Measurements from ENCODE around the gene SLC52A3.
"Not testable (repeated sequence)": the region's sequence is repeated elsewhere in the genome, so short reads cannot be mapped to it uniquely, and the experiment has no call there.

SLC52A3 gene

DNA sequence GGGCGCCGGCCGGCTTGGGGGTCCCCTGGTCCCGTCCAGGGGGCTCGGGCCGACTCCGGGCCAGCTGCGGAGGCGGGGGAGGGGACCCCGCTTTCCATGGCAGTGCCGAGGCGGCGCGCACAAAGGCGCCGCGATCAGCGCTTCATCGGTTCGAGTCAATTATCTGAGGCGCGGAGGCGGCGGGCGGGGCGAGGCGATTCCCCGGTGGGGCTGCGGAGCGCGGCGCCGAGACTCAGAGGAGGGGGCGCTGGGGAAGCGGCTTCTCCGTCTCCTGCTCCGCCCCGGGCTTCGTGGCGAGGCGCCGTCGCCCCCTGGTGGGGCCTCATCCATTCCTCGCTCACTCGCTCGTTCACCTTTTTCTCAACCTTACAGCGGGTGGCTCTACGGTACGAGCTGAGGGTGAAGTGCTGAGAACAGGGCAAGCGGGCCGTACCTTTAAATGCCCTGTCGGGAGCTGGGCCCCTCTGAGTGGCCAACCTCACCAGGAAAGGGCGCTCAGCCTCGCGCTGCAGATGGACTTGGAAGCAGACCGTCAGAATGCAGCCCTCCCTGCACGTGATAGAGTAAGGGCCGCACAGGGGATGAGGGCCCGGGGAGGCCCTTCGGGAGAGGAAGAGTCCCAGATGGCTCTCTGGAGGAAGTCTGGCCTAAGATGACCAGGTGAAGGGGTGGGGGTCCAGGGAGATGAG, 39.9 kb downstream of the SLC52A3 start:
- peak; percentile 21 to 47 (median 29) for DNase-seq (ENCODE audit: low read depth in 3 of 3)

- DNase-seq (ENCODE audit: low read depth in 3 of 3), result no peak
Observed at GRCh38 chr20:726160-726559, 42.1 kb downstream of the SLC52A3 start.

GRCh38 chr20:725491-725890, 42.8 kb downstream of the SLC52A3 start:
- DNase-seq (ENCODE audit: low read depth in 3 of 3), result no peak

DNA sequence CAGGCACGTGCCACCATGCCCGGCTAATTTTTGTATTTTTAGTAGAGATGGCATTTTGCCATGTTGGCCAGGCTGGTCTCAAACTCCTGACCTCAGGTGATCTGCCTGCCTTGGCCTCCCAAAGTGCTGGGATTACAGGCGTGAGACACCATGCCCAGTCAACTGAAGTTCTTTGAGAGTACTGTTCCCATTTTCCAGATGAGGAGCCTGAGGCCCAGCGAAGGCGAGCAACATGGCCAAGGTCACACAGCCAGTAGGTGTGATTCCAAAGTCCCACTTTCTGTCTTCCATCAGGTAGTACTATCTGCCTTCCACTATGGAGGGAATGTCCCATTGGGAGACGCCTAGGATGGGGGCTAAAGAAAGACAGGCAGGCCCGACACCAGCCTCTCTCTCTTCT, 43.5 kb downstream of the SLC52A3 start:
- DNase-seq (ENCODE audit: low read depth in 3 of 3), result not testable (repeated sequence)

DNA sequence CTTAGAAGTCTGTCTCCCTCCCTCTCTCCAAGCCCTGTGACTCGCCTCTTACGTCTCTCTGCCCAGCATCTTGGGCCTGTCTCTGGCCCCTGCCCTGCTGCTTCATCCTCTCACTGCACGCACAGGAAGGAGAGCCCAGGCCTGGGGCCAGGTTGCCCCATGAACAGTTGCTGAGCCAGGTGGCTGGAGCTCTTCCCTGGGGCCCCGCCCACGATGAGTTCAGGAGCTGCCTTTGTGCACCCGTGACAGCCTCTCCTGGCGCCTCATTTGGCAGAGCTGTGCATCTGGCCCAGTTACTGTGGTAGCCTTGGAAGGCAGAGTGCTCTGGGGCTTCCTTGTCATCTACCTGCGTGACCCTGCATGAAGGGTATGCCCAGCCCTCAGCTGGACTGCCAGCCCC, 44.5 kb downstream of the SLC52A3 start:
- no peak for DNase-seq (ENCODE audit: low read depth in 3 of 3)

- DNase-seq (ENCODE audit: low read depth in 3 of 3), result no peak
Observed at GRCh38 chr20:722822-723644, 45.3 kb downstream of the SLC52A3 start.

DNA sequence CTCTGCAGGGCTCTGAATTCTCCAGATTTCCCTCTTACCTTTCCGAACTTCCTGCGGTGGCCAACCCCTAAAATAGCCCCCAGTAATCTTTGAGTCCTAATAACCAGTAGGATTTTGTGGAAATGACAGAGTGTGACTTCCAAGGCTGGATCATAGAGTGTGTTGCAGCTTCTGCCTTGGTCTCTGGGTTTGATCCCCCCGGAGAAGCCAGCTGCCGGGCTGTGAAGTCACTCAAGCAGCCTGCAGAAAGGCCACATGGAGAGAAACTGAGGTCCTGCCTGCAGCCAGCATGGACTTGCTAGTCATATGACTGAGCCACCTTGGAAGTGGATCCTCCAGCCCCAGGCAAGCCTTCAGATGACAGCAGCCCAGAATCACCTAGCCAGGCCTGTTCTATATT, 46.4 kb downstream of the SLC52A3 start:
- no peak for DNase-seq (ENCODE audit: low read depth in 3 of 3)

GRCh38 chr20:719816-720215, 48.5 kb downstream of the SLC52A3 start:
- DNase-seq (ENCODE audit: low read depth in 3 of 3), result no peak

GRCh38 chr20:719068-719467, 49.2 kb downstream of the SLC52A3 start:
- no peak for DNase-seq (ENCODE audit: low read depth in 3 of 3)

GRCh38 chr20:717832-718231, 50.5 kb downstream of the SLC52A3 start:
- no peak for DNase-seq (ENCODE audit: low read depth in 3 of 3)

GRCh38 chr20:717271-717670, 51.0 kb downstream of the SLC52A3 start:
- no peak for DNase-seq (ENCODE audit: low read depth in 3 of 3)

- DNase-seq (ENCODE audit: low read depth in 3 of 3), result no peak
Observed at GRCh38 chr20:714453-714852, 53.8 kb downstream of the SLC52A3 start.

GRCh38 chr20:711576-711975, 56.7 kb downstream of the SLC52A3 start:
- DNase-seq (ENCODE audit: low read depth in 3 of 3), result no peak

GRCh38 chr20:710780-711450, 57.4 kb downstream of the SLC52A3 start:
- DNase-seq (ENCODE audit: low read depth in 3 of 3), result no peak

All from stimulated activated CD4-positive, alpha-beta T cell treated with anti-CD3 and anti-CD28 coated beads, TNF-alpha, amount 100 ng/mL, for 48 hours (primary cell).